ENCODE data around the gene UPK1B.
"Not testable (repeated sequence)": the region's sequence is repeated elsewhere in the genome, so short reads cannot be mapped to it uniquely, and the experiment has no call there.

The UPK1B gene

GRCh38 chr3:119148493-119149180, 24.8 kb upstream of the UPK1B start:
- H3K4me3 ChIP-seq (ENCODE audit: low read depth in 1 of 2, low read length in 2 of 2) = no peak overlapping the region

DNA sequence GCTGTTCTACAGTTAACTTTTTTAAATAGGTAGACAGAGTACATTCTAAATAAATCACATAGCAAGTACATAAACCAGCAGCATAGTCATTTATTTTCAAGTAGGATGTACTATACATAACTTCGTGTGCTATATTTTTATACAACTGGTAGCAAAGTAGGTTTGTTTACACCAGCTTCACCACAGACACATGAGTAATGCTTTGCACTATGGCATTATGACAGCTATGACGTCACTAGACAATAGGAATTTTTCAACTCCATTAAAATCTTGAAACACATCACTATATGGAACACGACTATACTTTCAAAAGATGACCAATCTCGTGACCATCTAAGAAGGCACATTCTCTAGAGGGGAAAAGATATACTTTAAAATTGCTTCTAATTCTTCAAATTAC, 23.9 kb upstream of the UPK1B start:
- Histone ChIP-seq H3K36me3 (ENCODE audit: control insufficient read depth in 1 of 2, insufficient read depth in 2 of 2, low read length in 2 of 2) (no peaks in the 10 kb centered on the region), H3K9me3 (ENCODE audit: control insufficient read depth in 1 of 2, low read length in 2 of 2) (peaks cover 0 to 2% of the 10 kb centered on the region in 2 donors), H3K4me3 (ENCODE audit: low read depth in 1 of 2, low read length in 2 of 2) (no peak overlapping the region), H3K4me1 (ENCODE audit: control insufficient read depth in 1 of 2, insufficient read depth in 2 of 2, low read length in 2 of 2) (no peaks in the 10 kb centered on the region), H3K27ac (ENCODE audit: low read length) (no peak overlapping the region), H3K27me3 (ENCODE audit: low read depth, low read length) (no peaks in the 10 kb centered on the region)

More at GRCh38 chr3:119148493-119149180, 24.8 kb upstream of the UPK1B start:
- H3K36me3 ChIP-seq (ENCODE audit: control insufficient read depth in 1 of 2, insufficient read depth in 2 of 2, low read length in 2 of 2) = no peaks in the 10 kb centered on the region
- no peaks in the 10 kb centered on the region for H3K4me1 ChIP-seq (ENCODE audit: control insufficient read depth in 1 of 2, insufficient read depth in 2 of 2, low read length in 2 of 2)
- H3K9me3 ChIP-seq (ENCODE audit: control insufficient read depth in 1 of 2, low read length in 2 of 2) = peaks cover 0 to 2% of the 10 kb centered on the region in 2 donors
- no peak overlapping the region for H3K27ac ChIP-seq (ENCODE audit: low read length)
- no peaks in the 10 kb centered on the region for H3K27me3 ChIP-seq (ENCODE audit: low read depth, low read length)

- H3K36me3 ChIP-seq (ENCODE audit: control insufficient read depth in 1 of 2, insufficient read depth in 2 of 2, low read length in 2 of 2) = no peaks in the 10 kb centered on the region
- no peak overlapping the region for H3K4me3 ChIP-seq (ENCODE audit: low read depth in 1 of 2, low read length in 2 of 2)
- H3K9me3 ChIP-seq (ENCODE audit: control insufficient read depth in 1 of 2, low read length in 2 of 2) = peaks cover 0 to 18% of the 10 kb centered on the region in 2 donors
- H3K27ac ChIP-seq (ENCODE audit: low read length) = no peak overlapping the region
- H3K4me1 ChIP-seq (ENCODE audit: control insufficient read depth in 1 of 2, insufficient read depth in 2 of 2, low read length in 2 of 2) = no peaks in the 10 kb centered on the region
- no peaks in the 10 kb centered on the region for H3K27me3 ChIP-seq (ENCODE audit: low read depth, low read length)
Observed at GRCh38 chr3:119156868-119157267, 16.5 kb upstream of the UPK1B start.

DNA sequence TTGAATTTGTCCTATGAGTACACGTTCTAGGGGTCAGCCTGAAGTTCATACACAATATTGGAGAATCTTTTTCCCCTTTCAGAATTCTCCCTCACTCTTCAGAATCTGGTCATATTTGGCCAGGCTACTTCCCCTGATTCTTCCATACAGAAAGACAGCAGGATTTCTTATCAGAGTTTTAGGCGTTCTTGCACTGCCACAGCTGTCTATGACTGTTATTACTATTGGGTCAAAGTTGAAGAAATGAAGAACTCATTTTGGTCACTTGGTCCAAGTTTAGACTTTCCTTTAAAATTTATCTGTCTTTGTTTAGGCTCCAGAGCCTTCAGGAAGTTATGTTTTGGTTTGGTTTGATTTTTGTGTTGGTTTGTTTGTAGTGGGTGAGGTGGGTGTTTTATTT, 15.4 kb upstream of the UPK1B start:
- H3K27ac ChIP-seq (ENCODE audit: low read length) = no peak overlapping the region
- no peak overlapping the region for H3K4me3 ChIP-seq (ENCODE audit: low read depth in 1 of 2, low read length in 2 of 2)
- H3K36me3 ChIP-seq (ENCODE audit: control insufficient read depth in 1 of 2, insufficient read depth in 2 of 2, low read length in 2 of 2) = no peaks in the 10 kb centered on the region
- H3K4me1 ChIP-seq (ENCODE audit: control insufficient read depth in 1 of 2, insufficient read depth in 2 of 2, low read length in 2 of 2) = no peaks in the 10 kb centered on the region
- H3K27me3 ChIP-seq (ENCODE audit: low read depth, low read length) = no peaks in the 10 kb centered on the region
- H3K9me3 ChIP-seq (ENCODE audit: control insufficient read depth in 1 of 2, low read length in 2 of 2) = peaks cover 0 to 18% of the 10 kb centered on the region in 2 donors

DNA sequence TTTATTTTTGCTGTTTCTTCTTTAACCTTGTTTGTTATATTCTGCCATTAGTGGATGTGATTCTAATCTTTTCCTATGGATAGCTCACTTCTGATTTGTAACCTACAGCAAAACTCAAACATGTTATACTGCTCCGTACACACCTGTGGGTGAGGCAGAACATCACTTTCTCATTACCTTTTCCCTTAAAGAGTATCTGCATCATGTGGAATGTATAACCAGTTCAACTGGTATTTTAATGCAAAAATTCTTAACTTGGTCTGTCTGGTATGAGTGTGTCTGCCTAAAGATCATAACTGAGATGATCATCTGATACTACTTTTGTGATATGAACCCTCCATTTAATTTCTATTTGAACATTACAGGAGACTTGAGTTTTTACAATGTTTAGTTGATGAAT, 13.0 kb upstream of the UPK1B start:
- H3K27me3 ChIP-seq (ENCODE audit: low read depth, low read length) = no peaks in the 10 kb centered on the region
- H3K9me3 ChIP-seq (ENCODE audit: control insufficient read depth in 1 of 2, low read length in 2 of 2) = peaks cover 0 to 15% of the 10 kb centered on the region in 2 donors
- no peak overlapping the region for H3K4me3 ChIP-seq (ENCODE audit: low read depth in 1 of 2, low read length in 2 of 2)
- no peaks in the 10 kb centered on the region for H3K36me3 ChIP-seq (ENCODE audit: control insufficient read depth in 1 of 2, insufficient read depth in 2 of 2, low read length in 2 of 2)
- H3K4me1 ChIP-seq (ENCODE audit: control insufficient read depth in 1 of 2, insufficient read depth in 2 of 2, low read length in 2 of 2) = no peaks in the 10 kb centered on the region
- no peak overlapping the region for H3K27ac ChIP-seq (ENCODE audit: low read length)

DNA sequence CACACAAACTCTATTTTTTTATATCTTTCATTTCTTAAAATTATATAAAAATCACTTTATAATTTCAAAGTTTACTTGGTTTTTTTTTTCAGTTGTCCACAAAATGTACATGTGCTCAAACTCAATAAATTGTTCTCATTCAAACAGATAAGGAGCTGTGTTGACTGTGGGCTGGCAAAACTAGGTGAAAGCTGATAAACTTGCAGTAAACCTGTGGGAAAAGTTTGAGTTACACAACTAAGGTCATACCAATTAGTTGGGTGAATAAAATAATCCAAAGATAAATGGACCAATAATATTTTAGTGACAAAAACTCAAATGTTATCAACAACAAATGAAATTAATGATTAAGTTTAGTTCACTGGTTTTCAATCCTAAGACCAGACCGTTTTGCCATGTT, 12.6 kb upstream of the UPK1B start:
- no peak overlapping the region for H3K27ac ChIP-seq (ENCODE audit: low read length)

DNA sequence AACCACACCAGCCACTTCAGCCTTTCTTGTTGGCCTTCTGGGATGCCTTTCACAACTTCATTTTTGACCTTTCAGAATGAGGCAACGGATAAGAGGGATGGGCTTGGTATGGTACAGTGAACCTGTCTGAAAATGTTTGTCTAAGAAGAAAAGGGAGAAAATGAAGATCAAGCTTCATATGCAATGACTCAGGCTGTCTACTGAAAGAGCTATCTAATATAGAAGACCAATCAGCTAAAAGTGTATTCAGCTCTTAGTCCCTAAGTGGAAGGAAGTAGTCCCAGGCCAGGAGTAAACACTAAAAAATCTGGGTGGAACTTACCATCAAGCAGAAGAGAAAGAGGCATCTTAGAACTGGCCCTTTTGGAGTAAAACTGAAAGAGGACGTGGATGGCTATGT, 12.2 kb upstream of the UPK1B start:
- Histone ChIP-seq H3K27me3 (ENCODE audit: low read depth, low read length) (no peaks in the 10 kb centered on the region), H3K27ac (ENCODE audit: low read length) (no peak overlapping the region), H3K4me1 (ENCODE audit: control insufficient read depth in 1 of 2, insufficient read depth in 2 of 2, low read length in 2 of 2) (no peaks in the 10 kb centered on the region)

More for the DNA sequence above, 12.6 kb upstream of the UPK1B start:
- H3K9me3 ChIP-seq (ENCODE audit: control insufficient read depth in 1 of 2, low read length in 2 of 2) = peaks cover 0 to 13% of the 10 kb centered on the region in 2 donors
- no peaks in the 10 kb centered on the region for H3K4me1 ChIP-seq (ENCODE audit: control insufficient read depth in 1 of 2, insufficient read depth in 2 of 2, low read length in 2 of 2)
- H3K4me3 ChIP-seq (ENCODE audit: low read depth in 1 of 2, low read length in 2 of 2) = no peak overlapping the region
- H3K36me3 ChIP-seq (ENCODE audit: control insufficient read depth in 1 of 2, insufficient read depth in 2 of 2, low read length in 2 of 2) = no peaks in the 10 kb centered on the region
- H3K27me3 ChIP-seq (ENCODE audit: low read depth, low read length) = no peaks in the 10 kb centered on the region

GRCh38 chr3:119164745-119165144, 8.7 kb upstream of the UPK1B start:
- H3K9me3 ChIP-seq (ENCODE audit: control insufficient read depth in 1 of 2, low read length in 2 of 2); H3K4me1 ChIP-seq (ENCODE audit: control insufficient read depth in 1 of 2, insufficient read depth in 2 of 2, low read length in 2 of 2); H3K27me3 ChIP-seq (ENCODE audit: low read depth, low read length); H3K4me3 ChIP-seq (ENCODE audit: low read depth in 1 of 2, low read length in 2 of 2); H3K36me3 ChIP-seq (ENCODE audit: control insufficient read depth in 1 of 2, insufficient read depth in 2 of 2, low read length in 2 of 2); H3K27ac ChIP-seq (ENCODE audit: low read length): not testable (repeated sequence)

More for the DNA sequence above, 12.2 kb upstream of the UPK1B start:
- H3K9me3 ChIP-seq (ENCODE audit: control insufficient read depth in 1 of 2, low read length in 2 of 2) = peaks cover 0 to 9% of the 10 kb centered on the region in 2 donors
- no peaks in the 10 kb centered on the region for H3K36me3 ChIP-seq (ENCODE audit: control insufficient read depth in 1 of 2, insufficient read depth in 2 of 2, low read length in 2 of 2)
- H3K4me3 ChIP-seq (ENCODE audit: low read depth in 1 of 2, low read length in 2 of 2) = no peak overlapping the region

GRCh38 chr3:119170821-119171220, 2.6 kb upstream of the UPK1B start:
- Histone ChIP-seq H3K27me3 (ENCODE audit: low read depth, low read length) (peaks cover 4% of the 10 kb centered on the region), H3K36me3 (ENCODE audit: control insufficient read depth in 1 of 2, insufficient read depth in 2 of 2, low read length in 2 of 2) (no peaks in the 10 kb centered on the region), H3K9me3 (ENCODE audit: control insufficient read depth in 1 of 2, low read length in 2 of 2) (no peaks in the 10 kb centered on the region), H3K4me1 (ENCODE audit: control insufficient read depth in 1 of 2, insufficient read depth in 2 of 2, low read length in 2 of 2) (no peaks in the 10 kb centered on the region), H3K27ac (ENCODE audit: low read length) (no peak overlapping the region), H3K4me3 (ENCODE audit: low read depth in 1 of 2, low read length in 2 of 2) (no peak overlapping the region)

GRCh38 chr3:119175872-119176756, 2.7 kb downstream of the UPK1B start:
- H3K27ac ChIP-seq (ENCODE audit: low read length) = no peak overlapping the region
- H3K9me3 ChIP-seq (ENCODE audit: control insufficient read depth in 1 of 2, low read length in 2 of 2) = no peaks in the 10 kb centered on the region
- peaks cover 4% of the 10 kb centered on the region for H3K27me3 ChIP-seq (ENCODE audit: low read depth, low read length)
- no peaks in the 10 kb centered on the region for H3K36me3 ChIP-seq (ENCODE audit: control insufficient read depth in 1 of 2, insufficient read depth in 2 of 2, low read length in 2 of 2)
- H3K4me3 ChIP-seq (ENCODE audit: low read depth in 1 of 2, low read length in 2 of 2) = no peak overlapping the region
- H3K4me1 ChIP-seq (ENCODE audit: control insufficient read depth in 1 of 2, insufficient read depth in 2 of 2, low read length in 2 of 2) = no peaks in the 10 kb centered on the region

DNA sequence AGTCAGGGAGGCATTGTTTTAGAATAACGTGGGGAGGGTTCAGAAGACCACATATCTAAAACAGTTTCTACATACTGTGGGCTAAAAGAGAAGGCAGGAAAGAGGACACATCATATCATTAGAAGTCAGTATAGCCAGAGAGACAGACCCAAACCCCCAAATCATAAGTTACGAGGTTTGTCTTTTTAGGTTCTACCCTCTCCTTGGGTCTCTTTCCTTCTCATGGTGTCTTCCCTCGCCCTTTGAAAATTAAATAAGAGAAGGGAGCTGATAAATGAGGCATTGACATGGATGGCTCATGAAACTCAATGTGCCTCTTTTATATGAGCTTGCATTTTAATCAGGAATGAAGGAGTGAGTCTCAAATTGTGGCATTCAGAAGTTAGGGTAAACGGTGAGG, 3.4 kb downstream of the UPK1B start:
- H3K27me3 ChIP-seq (ENCODE audit: low read depth, low read length) = peaks cover 4% of the 10 kb centered on the region
- H3K9me3 ChIP-seq (ENCODE audit: control insufficient read depth in 1 of 2, low read length in 2 of 2) = no peaks in the 10 kb centered on the region
- H3K27ac ChIP-seq (ENCODE audit: low read length) = no peak overlapping the region
- no peaks in the 10 kb centered on the region for H3K36me3 ChIP-seq (ENCODE audit: control insufficient read depth in 1 of 2, insufficient read depth in 2 of 2, low read length in 2 of 2)
- no peaks in the 10 kb centered on the region for H3K4me1 ChIP-seq (ENCODE audit: control insufficient read depth in 1 of 2, insufficient read depth in 2 of 2, low read length in 2 of 2)
- H3K4me3 ChIP-seq (ENCODE audit: low read depth in 1 of 2, low read length in 2 of 2) = no peak overlapping the region
